Gastrocnemius medialis (tissue), 4 donors: Measurements from ENCODE around the gene PLB1. TPM values are rescaled to one million over a fixed set of nuclear protein-coding genes. Genes with fewer than 3 reads are reported as not detected.

Experiments
- ATAC-seq, 2 donors: fragments of 150-250 bp; one replicate each; pipeline ENCODE4 v1.9.1; 2016
- DNase-seq, 2 donors: peaks; one replicate each; pipeline ENCODE4 v3.0.0-alpha.2; 2019
- H3K27ac ChIP-seq, 4 donors: fragments of 200-600 bp; sonication (generic); 1 replicate in 1 of 4; 2 replicates in 3 of 4; pipeline ENCODE4 v1.5.1; 2016 to 2018; ENCODE audit warnings: mild to moderate bottlenecking in 2 of 4, moderate library complexity in 1 of 4
- H3K27me3 ChIP-seq, 3 donors: fragments of 200-600 bp; sonication (generic) in 2 of 3; 1 replicate in 1 of 3; 2 replicates in 2 of 3; pipeline versions ENCODE4 v1.5.1 to v1.6.0; 2016 to 2019; ENCODE audit warnings: mild to moderate bottlenecking in 1 of 3, moderate library complexity in 1 of 3
- H3K36me3 ChIP-seq, 2 donors: fragments of 200-600 bp; sonication (generic) in 1 of 2; one replicate each; pipeline ENCODE4 v1.5.1; 2017 to 2018
- H3K4me1 ChIP-seq, 2 donors: fragments of 200-600 bp; sonication (generic) in 1 of 2; one replicate each; pipeline ENCODE4 v1.5.1; 2016 to 2017; ENCODE audit warnings: mild to moderate bottlenecking in 2 of 2
- H3K4me3 ChIP-seq, 4 donors: fragments of 200-600 bp; sonication (generic) in 3 of 4; 1 replicate in 1 of 4; 2 replicates in 3 of 4; pipeline ENCODE4 v1.5.1; 2016 to 2019; ENCODE audit warnings: mild to moderate bottlenecking in 2 of 4
- H3K9me3 ChIP-seq, 3 donors: fragments of 200-600 bp; sonication (generic) in 2 of 3; 1 replicate in 1 of 3; 2 replicates in 2 of 3; pipeline ENCODE4 v1.5.1; 2016 to 2019
- CTCF ChIP-seq, 5 experiments: fragments of 450-650 bp in 3 of 5; fragments of 200-600 bp in 2 of 5; sonication (generic) in 2 of 5; IDR thresholded peaks in 4 of 5; conservative IDR thresholded peaks in 1 of 5; 1 replicate in 4 of 5; 2 replicates in 1 of 5; pipeline ENCODE4 v1.5.1; 2016 to 2019; ENCODE audit warnings: antibody characterized with exemption in 5 of 5, mild to moderate bottlenecking in 3 of 5, moderate library complexity in 3 of 5
- POLR2A ChIP-seq, 2 donors: fragments of 450-650 bp; IDR thresholded peaks; one replicate each; pipeline ENCODE4 v1.6.1; 2017; ENCODE audit warnings: antibody characterized with exemption in 2 of 2, mild to moderate bottlenecking in 2 of 2, moderate library complexity in 2 of 2
- in situ Hi-C, 4 donors: fragments of 200-750 bp; cut with MboI; loops; one replicate each; pipeline versions ENCODE4 v1.15.0 to v1.8.0; 2017; ENCODE audit warnings: low sequenced_read_pairs in 4 of 4
- intact Hi-C: fragments of 100-400 bp; cut with DNase I; formaldehyde crosslinking; loops from one replicate; pipeline ENCODE4 v1.15.1; 2023; ENCODE audit warnings: low total_unique reads
- total RNA-seq, 4 donors: library from RNA; depleted of rRNA; stranded (reverse); fragments of >200 nt; gene quantifications; one replicate each; pipeline versions ENCODE4 v1.1.0 to v1.2.3, GENCODE V29; 2016

The PLB1 gene
- total RNA-seq, 4 donors from 2014 or later = 1.2 to 4.3 (median 2.8) TPM

- intact Hi-C loops = no loop called here
- Histone ChIP-seq H3K9me3 (no peaks in the 10 kb centered on the region), H3K27ac (no peak overlapping the region), H3K4me1 (no peaks in the 10 kb centered on the region), H3K27me3 (no peaks in the 10 kb centered on the region), H3K36me3 (no peaks in the 10 kb centered on the region), H3K4me3 (no peak overlapping the region)
- no peak for DNase-seq
- TF ChIP-seq POLR2A (IDR thresholded peaks at IDR 0.05) (no peak), CTCF (IDR thresholded peaks at IDR 0.05 in 4 of 5, conservative IDR thresholded peaks at IDR 0.05 in 1 of 5) (no peak)
- no peak for ATAC-seq
- in situ Hi-C loops = loop anchor here in 1 of 4 donors (25.0 kb wide), 1 partner anchor 330 kb away; the partner anchor contains the start of gene WDR43
These were observed 61.7 kb downstream of the PLB1 start for GRCh38 chr2:28557389-28558131.

GRCh38 chr2:28558158-28558820, 62.4 kb downstream of the PLB1 start:
- intact Hi-C loops = no loop called here

GRCh38 chr2:28558918-28559317, 63.1 kb downstream of the PLB1 start:
- intact Hi-C loops = no loop called here
- no peaks in the 10 kb centered on the region for H3K4me1 ChIP-seq
- no peak overlapping the region for H3K27ac ChIP-seq
- H3K4me3 ChIP-seq = no peak overlapping the region
- in situ Hi-C loops = loop anchor here in 1 of 4 donors (25.0 kb wide), 1 partner anchor 328 kb away; the partner anchor contains the start of gene WDR43
- no peaks in the 10 kb centered on the region for H3K9me3 ChIP-seq
- no peaks in the 10 kb centered on the region for H3K36me3 ChIP-seq
- ATAC-seq = no peak
- no peak for DNase-seq
- TF ChIP-seq POLR2A (IDR thresholded peaks at IDR 0.05) (no peak), CTCF (IDR thresholded peaks at IDR 0.05 in 4 of 5, conservative IDR thresholded peaks at IDR 0.05 in 1 of 5) (no peak)
- H3K27me3 ChIP-seq = no peaks in the 10 kb centered on the region

More at GRCh38 chr2:28558158-28558820, 62.4 kb downstream of the PLB1 start:
- ATAC-seq = no peak
- H3K27ac ChIP-seq = no peak overlapping the region
- no peak for DNase-seq
- no peaks in the 10 kb centered on the region for H3K9me3 ChIP-seq
- H3K27me3 ChIP-seq = no peaks in the 10 kb centered on the region
- H3K4me1 ChIP-seq = no peaks in the 10 kb centered on the region
- H3K4me3 ChIP-seq = no peak overlapping the region
- TF ChIP-seq CTCF (IDR thresholded peaks at IDR 0.05 in 4 of 5, conservative IDR thresholded peaks at IDR 0.05 in 1 of 5) (no peak), POLR2A (IDR thresholded peaks at IDR 0.05) (no peak)
- in situ Hi-C loops = loop anchor here in 1 of 4 donors (25.0 kb wide), 1 partner anchor 329 kb away; the partner anchor contains the start of gene WDR43
- no peaks in the 10 kb centered on the region for H3K36me3 ChIP-seq

GRCh38 chr2:28563869-28564268, 68.0 kb downstream of the PLB1 start:
- no peak for DNase-seq
- H3K27ac ChIP-seq = no peak overlapping the region
- no peak overlapping the region for H3K4me3 ChIP-seq
- no peaks in the 10 kb centered on the region for H3K27me3 ChIP-seq
- intact Hi-C loops (loop anchor here (10.0 kb wide), 1 partner anchor 331 kb away; the partner anchor contains the start of gene WDR43), in situ Hi-C loops (loop anchor here in 1 of 4 donors (25.0 kb wide), 1 partner anchor 323 kb away; the partner anchor contains the start of gene WDR43)
- ATAC-seq = no peak
- H3K36me3 ChIP-seq = no peaks in the 10 kb centered on the region
- no peaks in the 10 kb centered on the region for H3K9me3 ChIP-seq
- TF ChIP-seq POLR2A (IDR thresholded peaks at IDR 0.05) (no peak), CTCF (IDR thresholded peaks at IDR 0.05 in 4 of 5, conservative IDR thresholded peaks at IDR 0.05 in 1 of 5) (no peak)
- H3K4me1 ChIP-seq = peaks cover 12 to 13% of the 10 kb centered on the region in 2 donors
